Activated T-helper 1 cell treated with anti-CD3 and anti-CD28 coated beads, Interleukin-2, amount 50 U/mL, for 16 hours (primary cell): ENCODE data around the gene NEBL.

Experiments
- DNase-seq, 2 donors: peaks; one replicate each; pipeline ENCODE4 v3.0.0-alpha.2; 2020; ENCODE audit warnings: low read depth in 1 of 2, low spot score in 1 of 2

Gene NEBL

DNA sequence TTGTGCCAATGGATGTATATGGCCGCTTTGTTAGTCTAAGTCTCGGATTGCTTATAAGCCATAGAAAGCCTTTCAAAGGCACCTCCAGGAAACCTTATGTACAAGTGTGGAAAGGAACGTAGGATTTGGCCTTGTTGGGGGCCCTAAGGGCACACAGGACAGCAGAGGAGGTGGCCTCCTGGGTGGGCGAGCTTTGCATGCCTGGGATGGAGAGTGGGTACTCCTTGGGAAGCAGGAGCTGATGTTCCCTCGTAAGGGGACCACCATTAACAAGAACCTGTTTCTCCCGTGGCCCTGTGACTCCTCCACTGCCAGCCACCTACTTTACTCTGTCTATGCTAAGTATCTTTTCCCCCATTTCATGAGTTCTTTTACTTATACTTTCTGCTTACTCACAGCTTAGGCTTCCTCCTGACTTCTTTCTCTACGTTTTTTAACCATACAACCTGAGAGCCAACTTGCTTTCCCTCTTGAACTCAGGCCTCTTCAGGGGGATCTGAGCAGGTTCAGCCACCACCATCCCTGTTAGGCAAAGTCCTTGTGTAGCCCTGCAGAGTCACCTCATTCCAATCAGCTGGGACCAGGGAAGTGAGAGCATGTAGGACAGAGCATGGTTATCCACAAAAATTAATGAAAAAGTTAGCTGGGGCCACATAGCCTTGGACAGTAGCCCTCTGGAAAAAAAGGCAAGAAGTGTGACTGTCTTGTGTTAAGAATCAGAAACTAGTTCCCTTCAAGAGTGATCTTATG is 118.9 kb downstream of the NEBL start:
- no peak for DNase-seq

DNA sequence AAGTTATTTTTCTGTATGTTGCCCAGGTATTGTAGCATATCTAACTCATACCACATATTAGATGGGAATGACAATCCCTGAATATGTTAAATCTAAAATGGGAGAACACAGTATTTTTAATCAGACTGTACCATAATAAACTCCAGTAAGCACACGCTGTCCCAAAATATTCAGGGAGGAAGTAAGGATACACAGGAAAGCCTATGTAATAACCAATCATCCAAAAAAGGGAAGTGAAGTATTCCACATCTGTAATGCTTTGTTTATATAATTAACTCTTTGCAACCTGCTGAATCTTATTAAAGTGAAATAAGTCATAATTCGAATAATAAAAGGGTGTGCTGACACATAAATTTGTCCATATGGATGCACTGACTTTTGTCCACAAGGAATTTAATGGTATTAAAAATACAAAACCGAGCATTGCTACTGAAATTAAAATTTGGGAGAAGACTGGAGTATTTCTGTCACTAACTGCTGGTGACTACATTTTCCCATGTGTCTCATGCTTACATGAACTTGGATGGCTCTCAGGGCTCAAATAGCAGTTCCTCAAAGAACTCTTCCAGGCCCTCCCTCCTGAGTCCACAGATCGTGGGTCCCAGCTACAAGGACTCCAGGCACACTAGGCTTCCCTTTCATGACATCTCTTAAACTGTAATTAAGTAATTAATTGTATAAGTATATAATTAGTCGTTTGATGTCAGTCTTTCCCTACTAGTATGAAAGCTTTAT is 120.6 kb downstream of the NEBL start:
- no peak for DNase-seq

DNA sequence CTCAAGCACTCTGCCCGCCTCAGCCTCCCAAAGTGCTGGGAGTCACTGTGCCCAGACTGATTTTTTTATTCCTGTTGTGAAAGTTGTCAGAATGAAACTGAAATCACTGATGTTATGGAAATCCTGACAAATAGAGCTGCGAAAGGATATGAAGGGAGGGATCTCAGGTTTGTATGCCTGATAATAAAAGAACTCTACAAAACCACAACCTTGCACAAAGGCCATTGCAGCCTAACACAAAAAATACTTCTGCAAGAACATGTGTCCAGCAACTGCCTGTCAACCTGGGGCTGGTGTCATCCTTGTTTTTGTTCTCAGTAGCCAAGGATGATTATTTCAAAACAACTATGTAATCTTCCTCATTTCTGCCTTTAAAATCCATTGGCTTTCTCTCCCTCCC is 126.1 kb downstream of the NEBL start:
- no peak for DNase-seq

DNA sequence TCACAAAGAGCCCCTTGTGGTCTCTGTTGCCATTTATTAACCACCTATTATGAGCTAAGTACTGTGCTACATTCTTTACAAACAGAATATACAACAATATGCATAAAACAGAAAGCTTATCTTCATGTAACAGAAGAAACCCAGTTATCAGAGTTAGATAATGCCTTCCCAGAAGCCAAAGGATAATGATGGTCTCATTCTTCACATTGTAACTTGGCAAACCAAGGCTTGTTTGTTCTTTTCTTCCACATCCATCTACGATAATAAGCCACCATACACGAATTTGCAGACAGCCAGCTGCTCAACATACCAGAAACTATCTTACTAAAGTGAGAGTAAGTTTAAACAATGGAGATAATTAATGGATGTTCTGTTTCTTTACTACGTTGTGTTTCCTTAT is 127.6 kb downstream of the NEBL start:
- DNase-seq, result no peak

DNA sequence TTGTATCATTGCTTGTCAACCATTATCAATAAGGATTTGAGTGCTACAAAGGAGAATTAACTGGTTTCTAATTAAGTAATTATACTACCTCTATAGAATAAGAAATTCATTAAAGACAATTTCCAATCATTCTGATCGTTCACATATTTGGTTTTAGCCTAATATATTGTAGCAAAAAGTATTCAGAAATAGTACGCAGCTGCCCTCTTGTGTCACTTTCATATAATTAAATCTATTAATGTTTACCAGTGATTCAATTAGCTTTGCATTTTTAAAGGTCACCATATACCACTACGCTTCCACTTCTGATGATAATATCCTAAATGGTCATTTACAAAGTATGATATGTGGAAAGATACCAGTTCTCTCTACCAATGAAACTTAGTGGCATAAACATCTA is 128.3 kb downstream of the NEBL start:
- no peak for DNase-seq

DNA sequence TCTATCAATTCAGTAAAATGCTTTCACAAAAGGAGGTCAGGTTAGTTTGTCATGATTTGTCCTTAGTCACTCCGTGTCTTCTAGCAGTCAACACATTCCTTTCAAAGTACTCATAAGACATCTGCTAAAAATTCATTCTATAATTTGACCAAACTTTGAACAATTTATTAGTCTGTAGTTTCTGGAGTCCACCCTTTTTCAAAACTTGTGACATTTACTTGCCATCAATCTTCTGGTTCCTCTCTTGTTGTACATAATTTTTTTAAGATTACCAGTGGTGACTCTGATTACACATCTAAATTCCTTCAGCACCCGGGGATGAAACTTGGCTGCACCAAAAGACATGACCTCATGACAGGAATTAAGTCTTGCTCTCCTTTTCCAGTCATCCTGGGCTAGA is 130.1 kb downstream of the NEBL start:
- DNase-seq, result no peak

DNA sequence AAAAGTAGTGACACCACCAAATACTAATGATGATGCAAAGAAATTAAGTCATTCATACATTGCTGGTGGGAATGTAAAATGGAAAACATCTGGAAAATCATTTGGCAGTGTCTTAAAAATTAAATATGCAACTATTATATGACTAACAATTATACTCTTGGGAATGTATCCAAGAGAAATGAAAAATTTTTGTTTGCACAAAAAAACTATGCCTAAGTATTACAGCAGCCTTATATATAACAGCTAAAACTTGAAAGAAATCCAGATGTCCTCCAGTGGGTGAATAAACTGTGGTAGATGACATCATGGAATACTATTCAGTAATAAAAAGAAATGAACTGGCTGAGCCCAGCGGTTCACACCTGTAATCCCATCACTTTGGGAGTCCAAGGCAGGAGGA is 132.0 kb downstream of the NEBL start:
- DNase-seq, result no peak

DNA sequence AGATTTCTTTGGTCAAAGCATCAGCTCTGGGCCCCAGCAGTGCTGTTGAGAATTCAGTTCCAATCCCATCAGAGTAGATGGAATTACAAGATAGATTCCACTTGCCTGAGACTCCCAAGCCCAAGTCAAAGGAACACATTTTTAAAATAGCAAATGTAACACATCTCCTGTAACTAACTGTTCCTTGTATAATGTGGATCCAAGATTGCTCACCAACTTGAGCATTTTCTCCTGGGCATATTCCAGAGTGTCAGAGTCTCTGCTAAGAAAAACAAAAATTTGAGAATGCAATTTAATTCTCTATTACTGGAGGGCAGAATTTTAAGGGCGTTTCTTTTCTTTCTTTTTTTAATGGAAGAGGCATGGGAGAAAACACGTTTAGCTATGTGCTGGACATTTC is 136.7 kb downstream of the NEBL start:
- DNase-seq, result no peak

DNA sequence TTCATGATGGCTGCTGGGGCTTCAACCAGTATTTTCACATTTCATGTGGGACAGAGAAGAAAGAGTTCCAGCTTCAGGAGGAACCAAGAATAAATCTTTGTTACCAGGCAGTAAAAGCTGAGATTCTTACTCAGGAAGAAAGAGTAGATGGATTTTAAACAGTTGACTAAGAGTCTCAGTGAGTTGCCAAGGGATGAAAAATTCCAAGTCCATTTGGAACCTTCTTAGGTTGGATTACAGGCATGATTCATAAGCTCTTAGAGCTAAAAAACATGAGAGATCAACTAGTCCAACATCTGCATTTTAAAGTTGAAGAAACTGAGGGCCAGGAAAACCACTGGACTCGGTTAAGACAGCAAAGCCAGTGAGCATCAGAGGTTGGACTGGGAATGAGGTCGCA is 148.6 kb downstream of the NEBL start:
- DNase-seq, result no peak

DNA sequence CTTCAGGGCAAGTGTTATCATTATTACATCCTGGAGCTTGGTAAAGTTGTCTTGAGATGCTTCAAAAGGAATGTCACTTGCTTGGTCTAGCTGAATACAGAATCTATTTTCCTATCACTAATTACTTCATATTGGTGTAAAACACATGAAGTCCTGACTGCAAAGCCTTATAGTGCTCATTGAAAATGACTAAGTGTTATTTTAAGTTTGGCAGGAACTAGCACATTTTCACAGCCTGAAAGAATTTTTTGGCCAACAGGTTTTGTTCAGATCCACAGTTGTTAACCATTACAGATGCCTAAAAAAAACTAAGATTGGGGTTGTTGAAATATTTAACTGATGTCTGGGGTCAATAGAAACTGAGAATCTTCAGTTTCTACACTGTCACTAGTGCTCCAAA is 149.3 kb downstream of the NEBL start:
- DNase-seq, result no peak

DNA sequence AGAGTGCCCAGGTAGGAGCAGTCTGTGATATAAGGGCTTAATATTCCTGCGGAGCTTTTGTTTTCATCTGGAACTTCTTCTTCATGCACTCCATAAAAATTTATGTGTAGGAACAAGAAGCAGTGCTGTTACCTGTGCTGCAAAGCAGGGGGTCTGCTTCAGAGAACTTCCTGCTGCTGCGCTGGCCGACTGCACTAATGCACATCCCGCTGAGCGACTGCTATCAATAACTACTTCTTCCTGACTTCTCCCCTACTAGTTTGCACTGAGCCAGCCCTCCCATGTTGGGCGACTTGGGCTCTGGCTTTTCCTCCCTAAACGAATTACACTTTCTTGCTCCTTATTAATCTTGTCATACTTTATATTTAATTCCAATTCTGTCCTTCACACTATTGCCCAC is 150.3 kb downstream of the NEBL start:
- no peak for DNase-seq

DNA sequence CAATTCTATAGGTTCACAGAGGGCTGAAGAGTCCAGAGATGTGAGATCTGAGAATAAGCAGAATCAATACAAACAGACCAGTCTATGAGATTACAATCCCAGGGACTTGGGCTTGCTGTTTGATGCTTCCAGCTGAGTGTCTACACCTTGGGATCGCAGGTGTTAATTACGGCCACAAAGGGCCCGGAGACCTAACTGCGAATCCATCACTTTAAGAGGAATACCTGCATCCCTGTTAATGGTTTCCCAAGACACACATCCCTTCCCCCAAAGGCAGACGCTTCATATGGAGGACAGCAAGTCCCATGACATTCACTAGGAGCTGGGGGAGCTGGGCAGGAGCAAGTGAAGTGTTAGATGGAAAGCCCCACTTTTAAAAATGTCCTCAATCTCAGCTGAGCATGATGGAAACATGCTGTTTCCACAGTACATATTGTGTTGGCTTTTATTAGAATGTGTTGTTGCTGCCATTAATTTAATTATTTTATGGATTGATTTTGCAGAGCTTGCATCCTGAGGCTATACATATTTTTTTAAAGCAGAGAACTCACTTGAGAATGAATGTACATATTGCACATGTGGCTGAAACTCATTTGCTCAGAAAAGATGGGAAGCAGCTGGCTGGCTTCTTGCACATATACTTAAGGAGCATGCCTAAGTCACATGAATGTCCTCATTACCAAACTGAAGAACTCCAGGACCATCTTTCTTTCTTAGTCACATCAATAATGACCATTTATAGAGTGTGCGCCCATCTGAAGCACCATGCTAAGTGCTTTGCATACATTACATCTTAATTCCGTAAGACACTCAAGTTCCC is 151.3 kb downstream of the NEBL start:
- no peak for DNase-seq

DNA sequence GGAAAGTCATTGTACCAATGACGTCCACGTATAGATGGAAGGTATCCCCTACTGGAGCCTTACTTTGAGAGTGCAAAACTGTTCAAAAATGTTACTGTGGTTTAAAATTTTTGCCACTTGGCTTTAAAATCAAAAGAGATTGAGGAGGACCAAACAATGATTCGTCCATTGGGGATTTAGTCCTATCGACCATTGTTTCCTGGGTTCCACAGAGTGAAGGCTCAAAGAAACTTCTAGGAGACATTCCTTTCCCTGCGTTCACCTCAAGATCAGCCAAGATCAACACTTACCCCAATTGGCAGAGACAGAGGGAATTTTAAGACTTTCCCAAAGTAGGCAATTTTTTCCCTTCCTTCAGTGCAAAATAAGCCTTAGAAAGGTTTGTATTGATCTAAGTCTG is 152.3 kb downstream of the NEBL start:
- no peak for DNase-seq

DNA sequence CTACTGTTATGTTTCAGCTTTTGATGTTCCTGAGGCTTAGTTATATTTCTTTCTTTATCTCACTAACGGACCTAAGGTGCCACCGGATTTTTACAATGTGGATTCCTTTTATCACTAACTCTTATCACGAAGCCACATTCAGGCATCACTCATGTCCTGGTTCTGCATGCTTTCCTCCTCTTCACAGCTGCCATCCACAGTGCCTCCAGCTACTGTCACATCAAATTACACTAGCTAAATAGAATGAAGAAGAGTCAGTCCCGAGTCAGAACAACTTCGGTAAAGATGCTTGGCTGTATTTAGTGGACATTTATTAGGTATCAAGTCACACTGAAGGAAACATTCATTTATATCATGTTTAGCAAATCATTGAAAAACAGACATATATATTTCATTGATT is 153.2 kb downstream of the NEBL start:
- no peak for DNase-seq

DNA sequence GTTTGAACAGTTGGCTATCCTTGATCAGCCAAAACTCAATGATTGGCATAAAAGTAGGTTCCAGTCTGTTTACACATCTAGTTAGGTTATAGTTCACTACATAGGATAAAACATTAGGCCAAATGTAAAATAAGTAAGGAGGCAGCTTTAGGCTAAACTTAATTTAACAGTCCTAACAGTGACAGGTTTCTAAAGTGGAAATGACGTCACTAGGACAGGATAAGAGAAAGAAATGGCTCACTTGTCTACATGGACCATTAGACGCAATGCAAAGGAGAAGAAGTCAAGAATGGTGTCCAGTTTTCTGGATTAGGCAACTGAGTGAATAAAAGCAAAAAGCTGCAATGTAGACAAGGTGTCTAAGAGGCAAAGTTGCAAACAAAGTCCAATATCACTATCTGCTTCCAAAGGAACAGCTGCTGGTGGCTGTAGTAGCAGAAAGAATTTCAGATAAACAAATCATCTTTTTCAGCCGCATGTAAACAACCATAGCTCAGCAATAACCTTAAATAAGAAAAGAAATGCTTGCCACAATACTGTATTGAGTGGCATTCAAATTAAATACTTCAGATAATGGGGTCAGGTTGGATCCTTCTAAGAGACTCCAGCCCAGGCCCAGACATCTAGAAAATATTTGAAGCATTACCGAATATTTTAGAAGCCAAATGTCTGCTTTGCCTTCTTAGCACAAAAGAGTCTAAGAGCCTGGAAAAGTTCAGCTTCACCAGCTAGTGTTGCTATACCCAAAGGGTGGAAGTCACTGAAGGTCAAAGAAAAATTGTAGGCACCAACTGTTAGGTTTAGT is 154.2 kb downstream of the NEBL start:
- DNase-seq, result no peak

DNA sequence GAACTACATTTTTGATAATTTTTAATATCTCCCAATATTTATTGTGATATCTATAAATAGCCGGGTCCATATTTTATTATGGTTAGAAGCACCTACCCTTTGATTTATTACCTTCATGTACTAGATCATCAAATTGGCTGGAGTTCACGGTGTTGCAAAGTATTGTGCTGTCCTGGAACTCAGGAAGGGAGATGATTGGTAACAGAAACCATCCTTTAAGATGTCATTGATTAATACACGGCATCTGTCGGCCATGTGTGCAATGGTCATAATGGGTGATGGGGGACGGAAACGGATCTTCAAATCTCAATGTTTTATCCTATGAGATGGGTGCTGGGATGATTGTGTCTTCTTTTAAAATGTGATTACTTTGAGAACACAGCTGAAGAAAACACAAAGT is 157.0 kb downstream of the NEBL start:
- no peak for DNase-seq

DNA sequence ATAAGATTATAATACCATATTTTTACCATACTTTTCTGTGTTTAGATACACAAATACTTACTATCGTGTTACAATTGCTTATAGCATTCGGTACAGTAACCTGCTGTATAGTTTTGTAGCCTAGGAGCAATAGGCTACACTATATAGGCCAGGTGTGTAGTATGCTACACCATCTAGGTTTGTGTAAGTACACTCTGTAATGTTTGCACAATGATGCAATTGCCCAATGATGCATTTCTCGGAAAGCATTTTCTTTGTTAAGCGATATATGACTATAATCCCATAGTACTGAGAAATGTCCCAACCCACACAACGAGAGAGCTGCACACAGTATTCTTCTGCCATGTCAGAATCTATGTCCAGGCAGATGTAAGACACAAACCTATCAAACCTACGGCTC is 160.0 kb downstream of the NEBL start:
- no peak for DNase-seq
